GM06990 (cell line): ENCODE data around the gene F2RL2.

Experiments
- DNase-seq: peaks from one replicate; pipeline ENCODE4 v3.0.0-alpha.2; 2011; ENCODE audit not compliant: insufficient read length; ENCODE audit errors: extremely low read depth
- H3K27me3 ChIP-seq: replicated peaks from 2 replicates; pipeline ENCODE4 v1.6.0; 2011; ENCODE audit warnings: low read length; ENCODE audit not compliant: control insufficient read depth, insufficient read depth
- H3K36me3 ChIP-seq: 2 replicates; pipeline ENCODE4 v1.5.1; 2011; ENCODE audit warnings: low read length; ENCODE audit not compliant: control insufficient read depth, insufficient read depth
- H3K4me3 ChIP-seq: replicated peaks from 2 replicates; pipeline ENCODE4 v1.5.1; 2011; ENCODE audit warnings: low read depth, mild to moderate bottlenecking, control low read depth, low read length
- CTCF ChIP-seq: IDR thresholded peaks from 2 replicates; pipeline ENCODE4 v1.5.1; 2011; ENCODE audit warnings: low read length, control low read depth, mild to moderate bottlenecking, inconsistent platforms; ENCODE audit not compliant: insufficient read depth, poor library complexity, severe bottlenecking

Gene F2RL2

GRCh38 chr5:76663573-76663972 lies 40.4 kb upstream of the F2RL2 start:
- TF ChIP-seq CTCF, result no peak
- no peak for DNase-seq
- Histone ChIP-seq H3K36me3 (peaks cover 1% of the 10 kb centered on the region), H3K27me3 (no peaks in the 10 kb centered on the region), H3K4me3 (no peak overlapping the region)

GRCh38 chr5:76662521-76662920 lies 39.3 kb upstream of the F2RL2 start:
- Histone ChIP-seq H3K27me3 (no peaks in the 10 kb centered on the region), H3K4me3 (no peak overlapping the region), H3K36me3 (peaks cover 1% of the 10 kb centered on the region)
- no peak for DNase-seq
- TF ChIP-seq CTCF, result no peak

GRCh38 chr5:76660360-76660759 lies 37.2 kb upstream of the F2RL2 start:
- H3K36me3 ChIP-seq, result peaks cover 1% of the 10 kb centered on the region
- DNase-seq, result no peak
- TF ChIP-seq CTCF, result no peak
- no peak overlapping the region for H3K4me3 ChIP-seq
- H3K27me3 ChIP-seq, result no peaks in the 10 kb centered on the region

- Histone ChIP-seq H3K27me3 (no peaks in the 10 kb centered on the region), H3K36me3 (peaks cover 1% of the 10 kb centered on the region), H3K4me3 (no peak overlapping the region)
- no peak for TF ChIP-seq CTCF
- no peak for DNase-seq
These were observed 34.6 kb upstream of the F2RL2 start for GRCh38 chr5:76657683-76658311.

GRCh38 chr5:76657091-76657490 lies 33.9 kb upstream of the F2RL2 start:
- TF ChIP-seq CTCF, result no peak
- Histone ChIP-seq H3K27me3 (no peaks in the 10 kb centered on the region), H3K4me3 (no peak overlapping the region), H3K36me3 (peaks cover 1% of the 10 kb centered on the region)
- no peak for DNase-seq
